ENCODE results near the gene NTNG1.
"Not testable (repeated sequence)": the region's sequence is repeated elsewhere in the genome, so short reads cannot be mapped to it uniquely, and the experiment has no call there.

Gene NTNG1

DNA sequence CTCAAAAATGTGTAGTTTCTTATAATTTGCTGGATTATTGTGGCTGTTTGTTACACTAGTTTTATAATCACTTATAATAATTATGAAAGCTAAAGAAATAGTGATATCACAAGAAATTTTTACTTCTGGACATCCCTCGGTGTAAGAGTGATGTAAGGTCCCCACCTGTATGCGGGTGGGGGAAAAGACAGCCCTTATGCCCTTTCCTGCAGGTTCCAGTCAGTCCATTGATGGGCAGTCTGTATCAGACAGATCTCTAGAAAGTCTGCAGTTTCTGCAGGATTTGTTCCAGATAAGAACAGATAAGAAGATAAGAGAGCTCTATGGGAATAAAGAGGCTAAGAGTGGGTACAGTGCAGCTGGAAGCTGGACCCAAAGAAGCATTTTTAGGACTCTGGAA, 89.3 kb downstream of the NTNG1 start:
- Histone ChIP-seq H2BK120ac (ENCODE audit: low read depth, low read length) (no peak overlapping the region), H3K14ac (ENCODE audit: low read length in 2 of 2) (no peak overlapping the region), H3K9ac (ENCODE audit: low read length) (no peak overlapping the region), H3K18ac (ENCODE audit: low read depth in 1 of 2, low read length in 2 of 2) (no peak overlapping the region), H3K9me3 (ENCODE audit: control insufficient read depth, low read length) (peaks cover 19% of the 10 kb centered on the region), H2AK5ac (ENCODE audit: low read length, severe bottlenecking) (no peak overlapping the region), H3K27ac (ENCODE audit: low read length, poor library complexity, severe bottlenecking) (no peak overlapping the region), H3K4ac (ENCODE audit: low read depth in 1 of 2, low read length in 2 of 2) (no peak overlapping the region), H2BK5ac (ENCODE audit: low read depth, low read length, poor library complexity, severe bottlenecking) (no peak overlapping the region), H3K4me3 (ENCODE audit: insufficient read depth in 1 of 2, low read depth in 1 of 2, low read length in 2 of 2) (no peak overlapping the region), H3K36me3 (ENCODE audit: control insufficient read depth in 1 of 2, insufficient read depth in 2 of 2, low read depth in 1 of 2, low read length in 2 of 2) (no peaks in the 10 kb centered on the region), H4K8ac (ENCODE audit: low read length) (no peak overlapping the region), H3K4me1 (ENCODE audit: control insufficient read depth, insufficient read depth, low read depth, low read length) (no peaks in the 10 kb centered on the region), H3K27me3 (ENCODE audit: control insufficient read depth in 1 of 2, insufficient read depth in 1 of 2, low read length in 2 of 2) (no peaks in the 10 kb centered on the region), H3K23ac (ENCODE audit: low read length in 2 of 2) (no peak overlapping the region), H2AFZ (ENCODE audit: low read depth, low read length) (no peak overlapping the region), H2BK15ac (ENCODE audit: low read depth, poor library complexity, severe bottlenecking) (no peak overlapping the region), H2BK12ac (ENCODE audit: low read length in 2 of 2) (no peak overlapping the region), H3K4me2 (ENCODE audit: low read length, poor library complexity, severe bottlenecking) (no peak overlapping the region), H4K91ac (ENCODE audit: low read length) (no peak overlapping the region), H3K79me1 (replicated peaks; ENCODE audit: low read length, poor library complexity, severe bottlenecking) (peaks cover 6% of the 10 kb centered on the region)
- no peak for DNase-seq
- WGBS, result 89% methylated on average over 2 of the region's 2 CpGs

DNA sequence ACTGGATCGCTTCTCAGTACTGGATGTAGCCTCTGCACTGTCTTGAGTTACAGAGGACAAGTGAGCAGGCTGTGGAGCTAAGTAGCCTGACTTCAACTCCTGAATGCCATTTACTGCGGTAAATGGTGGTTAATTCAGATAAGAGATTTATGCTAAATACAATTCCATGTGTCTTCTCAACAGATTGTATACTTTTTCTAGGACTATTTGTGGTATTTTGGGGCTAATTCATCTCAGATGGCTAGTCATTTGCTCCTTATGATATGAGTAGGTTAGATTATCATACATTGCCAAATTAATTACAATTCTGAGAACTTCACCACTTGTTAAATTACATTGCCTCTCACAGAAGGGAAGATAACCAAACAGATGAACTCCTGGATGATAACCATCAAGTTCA, 90.5 kb downstream of the NTNG1 start:
- 90% methylated on average over 1 of the region's 2 CpGs for WGBS
- H2BK5ac ChIP-seq (ENCODE audit: low read depth, low read length, poor library complexity, severe bottlenecking), result no peak overlapping the region
- no peak overlapping the region for H3K9ac ChIP-seq (ENCODE audit: low read length)
- H2AK5ac ChIP-seq (ENCODE audit: low read length, severe bottlenecking), result no peak overlapping the region
- H3K14ac ChIP-seq (ENCODE audit: low read length in 2 of 2), result no peak overlapping the region
- no peak overlapping the region for H4K91ac ChIP-seq (ENCODE audit: low read length)
- no peak overlapping the region for H2AFZ ChIP-seq (ENCODE audit: low read depth, low read length)
- no peak overlapping the region for H2BK15ac ChIP-seq (ENCODE audit: low read depth, poor library complexity, severe bottlenecking)
- H2BK12ac ChIP-seq (ENCODE audit: low read length in 2 of 2), result no peak overlapping the region
- DNase-seq, result no peak
- no peak overlapping the region for H3K4me3 ChIP-seq (ENCODE audit: insufficient read depth in 1 of 2, low read depth in 1 of 2, low read length in 2 of 2)
- H3K27me3 ChIP-seq (ENCODE audit: control insufficient read depth in 1 of 2, insufficient read depth in 1 of 2, low read length in 2 of 2), result no peaks in the 10 kb centered on the region
- H3K23ac ChIP-seq (ENCODE audit: low read length in 2 of 2), result no peak overlapping the region
- no peaks in the 10 kb centered on the region for H3K4me1 ChIP-seq (ENCODE audit: control insufficient read depth, insufficient read depth, low read depth, low read length)
- H3K9me3 ChIP-seq (ENCODE audit: control insufficient read depth, low read length), result peaks cover 22% of the 10 kb centered on the region
- H3K36me3 ChIP-seq (ENCODE audit: control insufficient read depth in 1 of 2, insufficient read depth in 2 of 2, low read depth in 1 of 2, low read length in 2 of 2), result no peaks in the 10 kb centered on the region
- H3K18ac ChIP-seq (ENCODE audit: low read depth in 1 of 2, low read length in 2 of 2), result no peak overlapping the region
- H3K79me1 ChIP-seq (replicated peaks; ENCODE audit: low read length, poor library complexity, severe bottlenecking), result peaks cover 5% of the 10 kb centered on the region
- H2BK120ac ChIP-seq (ENCODE audit: low read depth, low read length), result no peak overlapping the region
- H3K27ac ChIP-seq (ENCODE audit: low read length, poor library complexity, severe bottlenecking), result no peak overlapping the region
- H3K4ac ChIP-seq (ENCODE audit: low read depth in 1 of 2, low read length in 2 of 2), result no peak overlapping the region
- no peak overlapping the region for H4K8ac ChIP-seq (ENCODE audit: low read length)
- H3K4me2 ChIP-seq (ENCODE audit: low read length, poor library complexity, severe bottlenecking), result no peak overlapping the region

DNA sequence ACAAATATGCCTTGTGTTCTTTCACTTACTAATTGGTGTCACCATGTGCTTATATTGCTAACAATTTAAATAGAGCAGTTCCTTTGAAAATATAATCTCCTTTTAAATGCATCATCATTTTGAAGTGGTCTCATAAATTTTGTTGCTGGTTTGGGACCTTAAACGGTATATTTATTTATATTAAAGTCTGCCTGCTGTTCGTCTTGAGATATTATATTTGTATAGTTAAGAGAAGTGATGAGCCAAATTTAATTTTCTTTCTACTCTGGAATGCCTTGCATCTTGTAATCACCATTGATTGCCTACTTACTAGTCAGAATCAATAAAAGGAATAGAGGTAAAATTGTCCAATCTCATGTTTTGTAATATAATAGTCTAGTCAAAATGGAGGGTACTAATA, 91.6 kb downstream of the NTNG1 start:
- H3K27me3 ChIP-seq (ENCODE audit: control insufficient read depth in 1 of 2, insufficient read depth in 1 of 2, low read length in 2 of 2), result no peaks in the 10 kb centered on the region
- H3K36me3 ChIP-seq (ENCODE audit: control insufficient read depth in 1 of 2, insufficient read depth in 2 of 2, low read depth in 1 of 2, low read length in 2 of 2), result no peaks in the 10 kb centered on the region
- H3K4me2 ChIP-seq (ENCODE audit: low read length, poor library complexity, severe bottlenecking), result no peak overlapping the region
- no peak overlapping the region for H2BK120ac ChIP-seq (ENCODE audit: low read depth, low read length)
- no peak overlapping the region for H4K8ac ChIP-seq (ENCODE audit: low read length)
- no peak overlapping the region for H2AK5ac ChIP-seq (ENCODE audit: low read length, severe bottlenecking)
- H3K9ac ChIP-seq (ENCODE audit: low read length), result no peak overlapping the region
- no peak overlapping the region for H2BK5ac ChIP-seq (ENCODE audit: low read depth, low read length, poor library complexity, severe bottlenecking)
- H2AFZ ChIP-seq (ENCODE audit: low read depth, low read length), result no peak overlapping the region
- H3K27ac ChIP-seq (ENCODE audit: low read length, poor library complexity, severe bottlenecking), result no peak overlapping the region
- no peak overlapping the region for H3K4ac ChIP-seq (ENCODE audit: low read depth in 1 of 2, low read length in 2 of 2)
- H3K79me1 ChIP-seq (replicated peaks; ENCODE audit: low read length, poor library complexity, severe bottlenecking), result peaks cover 2% of the 10 kb centered on the region
- DNase-seq, result no peak
- WGBS, result no CpG with 5 or more reads among the region's 2 CpGs
- H2BK15ac ChIP-seq (ENCODE audit: low read depth, poor library complexity, severe bottlenecking), result no peak overlapping the region
- no peak overlapping the region for H3K14ac ChIP-seq (ENCODE audit: low read length in 2 of 2)
- H3K18ac ChIP-seq (ENCODE audit: low read depth in 1 of 2, low read length in 2 of 2), result no peak overlapping the region
- no peak overlapping the region for H4K91ac ChIP-seq (ENCODE audit: low read length)
- H3K4me3 ChIP-seq (ENCODE audit: insufficient read depth in 1 of 2, low read depth in 1 of 2, low read length in 2 of 2), result no peak overlapping the region
- peaks cover 14% of the 10 kb centered on the region for H3K9me3 ChIP-seq (ENCODE audit: control insufficient read depth, low read length)
- H2BK12ac ChIP-seq (ENCODE audit: low read length in 2 of 2), result no peak overlapping the region
- no peak overlapping the region for H3K23ac ChIP-seq (ENCODE audit: low read length in 2 of 2)
- no peaks in the 10 kb centered on the region for H3K4me1 ChIP-seq (ENCODE audit: control insufficient read depth, insufficient read depth, low read depth, low read length)

DNA sequence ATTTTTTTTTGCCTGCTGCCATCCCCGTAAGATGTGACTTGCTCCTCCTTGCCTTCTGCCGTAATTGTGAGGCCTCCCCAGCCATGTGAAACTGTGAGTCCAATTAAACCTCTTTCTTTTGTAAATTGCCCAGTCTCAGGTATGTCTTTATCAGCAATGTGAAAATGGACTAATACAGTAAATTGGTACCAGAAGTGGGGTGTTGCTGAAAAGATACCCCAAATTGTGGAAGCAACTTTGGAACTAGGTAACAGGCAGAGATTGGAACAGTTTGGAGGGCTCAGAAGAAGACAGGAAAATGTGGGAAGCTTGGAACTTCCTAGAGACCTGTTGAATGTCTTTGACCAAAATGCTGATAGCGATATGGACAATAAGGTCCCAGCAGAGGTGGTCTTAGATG, 95.9 kb downstream of the NTNG1 start:
- H3K4me3 ChIP-seq (ENCODE audit: insufficient read depth in 1 of 2, low read depth in 1 of 2, low read length in 2 of 2), result peak overlapping the region in 1 of 2 experiments; percentile 5
- H3K18ac ChIP-seq (ENCODE audit: low read depth in 1 of 2, low read length in 2 of 2); H3K4me2 ChIP-seq (ENCODE audit: low read length, poor library complexity, severe bottlenecking); H2AFZ ChIP-seq (ENCODE audit: low read depth, low read length); H4K8ac ChIP-seq (ENCODE audit: low read length); H3K23ac ChIP-seq (ENCODE audit: low read length in 2 of 2); H3K4ac ChIP-seq (ENCODE audit: low read depth in 1 of 2, low read length in 2 of 2); H3K27me3 ChIP-seq (ENCODE audit: control insufficient read depth in 1 of 2, insufficient read depth in 1 of 2, low read length in 2 of 2); H3K4me1 ChIP-seq (ENCODE audit: control insufficient read depth, insufficient read depth, low read depth, low read length); H3K36me3 ChIP-seq (ENCODE audit: control insufficient read depth in 1 of 2, insufficient read depth in 2 of 2, low read depth in 1 of 2, low read length in 2 of 2); H3K9ac ChIP-seq (ENCODE audit: low read length); DNase-seq; H2BK120ac ChIP-seq (ENCODE audit: low read depth, low read length); H2BK12ac ChIP-seq (ENCODE audit: low read length in 2 of 2); H2BK5ac ChIP-seq (ENCODE audit: low read depth, low read length, poor library complexity, severe bottlenecking); H3K14ac ChIP-seq (ENCODE audit: low read length in 2 of 2); H4K91ac ChIP-seq (ENCODE audit: low read length); H2AK5ac ChIP-seq (ENCODE audit: low read length, severe bottlenecking); H3K79me1 ChIP-seq (replicated peaks; ENCODE audit: low read length, poor library complexity, severe bottlenecking); H3K27ac ChIP-seq (ENCODE audit: low read length, poor library complexity, severe bottlenecking); H2BK15ac ChIP-seq (ENCODE audit: low read depth, poor library complexity, severe bottlenecking): not testable (repeated sequence)
- WGBS, result 92% methylated on average over 3 of the region's 3 CpGs
- H3K9me3 ChIP-seq (ENCODE audit: control insufficient read depth, low read length), result peaks cover 17% of the 10 kb centered on the region
